HG02973 (cell line): ENCODE data around the gene IGFBP4.

Source experiments
- ATAC-seq: cut with Tn5 transposase; IDR thresholded peaks from one replicate; pipeline ENCODE4 v1.9.1; 2021; ENCODE audit warnings: moderate library complexity; ENCODE audit not compliant: unreplicated experiment

The IGFBP4 gene

GRCh38 chr17:40454613-40454995 is 11.4 kb downstream of the IGFBP4 start:
- ATAC-seq: no peak

- no peak for ATAC-seq
These were observed 13.2 kb downstream of the IGFBP4 start for GRCh38 chr17:40456396-40456951.

GRCh38 chr17:40457369-40457768 is 14.1 kb downstream of the IGFBP4 start:
- no peak for ATAC-seq

GRCh38 chr17:40457964-40458791 is 14.9 kb downstream of the IGFBP4 start:
- no peak for ATAC-seq

GRCh38 chr17:40458851-40459482 is 15.7 kb downstream of the IGFBP4 start:
- ATAC-seq: no peak

GRCh38 chr17:40459636-40460603 is 16.7 kb downstream of the IGFBP4 start:
- no peak for ATAC-seq

GRCh38 chr17:40460604-40460967 is 17.3 kb downstream of the IGFBP4 start:
- ATAC-seq: no peak

GRCh38 chr17:40460968-40461731 is 17.9 kb downstream of the IGFBP4 start:
- no peak for ATAC-seq

GRCh38 chr17:40461732-40462342 is 18.6 kb downstream of the IGFBP4 start:
- ATAC-seq: no peak

- ATAC-seq: no peak
These were observed 19.3 kb downstream of the IGFBP4 start for GRCh38 chr17:40462343-40463121.

GRCh38 chr17:40463122-40463550 is 19.9 kb downstream of the IGFBP4 start:
- no peak for ATAC-seq

GRCh38 chr17:40464392-40464855 is 21.2 kb downstream of the IGFBP4 start:
- no peak for ATAC-seq

- no peak for ATAC-seq
These were observed 23.2 kb downstream of the IGFBP4 start for GRCh38 chr17:40466298-40466971.

- no peak for ATAC-seq
These were observed 24.1 kb downstream of the IGFBP4 start for GRCh38 chr17:40467281-40467867.

GRCh38 chr17:40468560-40468959 is 25.3 kb downstream of the IGFBP4 start:
- ATAC-seq: no peak

GRCh38 chr17:40469805-40470675 is 26.8 kb downstream of the IGFBP4 start:
- no peak for ATAC-seq
